Measurements from ENCODE around the gene BET1. TPM values are rescaled to one million over a fixed set of nuclear protein-coding genes. Genes with fewer than 3 reads are reported as not detected.

The BET1 gene
- 9.4 and 19.3 TPM in 2 replicates for total RNA-seq (2011; cell fraction: chromatin; rRNA removed; ENCODE audit: low replicate concordance)
- 6.7 and 6.8 TPM in 2 replicates for total RNA-seq (2011; cell fraction: nucleolus; rRNA removed)
- 15.0 and 28.5 TPM in 2 replicates for total RNA-seq (2011; cell fraction: nucleoplasm; rRNA removed)
- total RNA-seq (2014; rRNA removed) (15.8 and 25.3 TPM in 2 replicates), total RNA-seq (2014; rRNA removed; fragmentation: Illumina TruSeq; extraction: Trizol) (36.5 and 40.5 TPM in 2 replicates), total RNA-seq (2015; rRNA removed; fragmentation: Illumina TruSeq; extraction: Trizol) (27.3 and 29.8 TPM in 2 replicates), total RNA-seq (2021) (30.6 and 31.6 TPM in 2 replicates), polyA plus RNA-seq (2011; rRNA removed) (48.1 and 64.6 TPM in 2 replicates), polyA plus RNA-seq (2014; fragmentation: Illumina TruSeq; extraction: Trizol) (38.2 and 45.6 TPM in 2 replicates), polyA plus RNA-seq (2014; fragmentation: Nextera tagmentation; extraction: Ambion mirVana) (100 to 1,000 TPM; 171 to 190 TPM), polyA plus RNA-seq (2014; rRNA removed) (37.8 and 38.5 TPM in 2 replicates), polyA minus RNA-seq (2011; rRNA and poly(A)+ RNA removed) (14.0 and 17.3 TPM in 2 replicates), Bru-seq, nascent RNA (percentile 87 among the genes with signal in this experiment), BruChase-seq, experiment 1, labeled RNA remaining after a 2-hour chase (percentile 82 among the genes with signal in this experiment), BruChase-seq, experiment 2, labeled RNA remaining after a 6-hour chase (percentile 77 among the genes with signal in this experiment)
- 11.8 and 28.3 TPM in 2 replicates for polyA plus RNA-seq (2011; cell fraction: cytosol; rRNA removed)
- 16.9 and 23.9 TPM in 2 replicates for polyA plus RNA-seq (2011; cell fraction: nucleus; rRNA removed)
- 27.6 and 42.4 TPM in 2 replicates for polyA plus RNA-seq (2012)
- polyA minus RNA-seq (2011; cell fraction: cytosol; rRNA and poly(A)+ RNA removed): 7.0 and 9.6 TPM in 2 replicates
- polyA minus RNA-seq (2011; cell fraction: nucleus; rRNA and poly(A)+ RNA removed): 11.2 and 22.5 TPM in 2 replicates
- long read RNA-seq, experiment 1, transcript BET1-201 (4 exons, 1,504 nt): major isoform, 51 of 58 reads
- long read RNA-seq, experiment 1, partial matches to known transcripts: 3 of 58 reads
- long read RNA-seq, experiment 1, other reads (novel, unspliced or antisense): 4 of 58 reads
- long read RNA-seq, experiment 2, transcript BET1-201 (4 exons, 1,504 nt): major isoform, 14 of 26 reads
- long read RNA-seq, experiment 2, partial matches to known transcripts: 0 of 26 reads
- long read RNA-seq, experiment 2, other reads (novel, unspliced or antisense): 11 of 26 reads
- long read RNA-seq, experiment 3, transcript BET1-201 (4 exons, 1,504 nt): major isoform, 39 of 41 reads
- long read RNA-seq, experiment 3, partial matches to known transcripts: 0 of 41 reads
- long read RNA-seq, experiment 3, other reads (novel, unspliced or antisense): 1 of 41 reads

GRCh38 chr7:94004024-94004951, at the start of gene BET1:
Gene BET1, minus strand, starts transcription at chr7:94004355. Its CDS starts 139 bp downstream, at chr7:94004216.
- peak; percentile 97 for ATAC-seq
- BruUV-seq (replicated peaks): no TSS peak
- TF ChIP-seq, protein P1, sequence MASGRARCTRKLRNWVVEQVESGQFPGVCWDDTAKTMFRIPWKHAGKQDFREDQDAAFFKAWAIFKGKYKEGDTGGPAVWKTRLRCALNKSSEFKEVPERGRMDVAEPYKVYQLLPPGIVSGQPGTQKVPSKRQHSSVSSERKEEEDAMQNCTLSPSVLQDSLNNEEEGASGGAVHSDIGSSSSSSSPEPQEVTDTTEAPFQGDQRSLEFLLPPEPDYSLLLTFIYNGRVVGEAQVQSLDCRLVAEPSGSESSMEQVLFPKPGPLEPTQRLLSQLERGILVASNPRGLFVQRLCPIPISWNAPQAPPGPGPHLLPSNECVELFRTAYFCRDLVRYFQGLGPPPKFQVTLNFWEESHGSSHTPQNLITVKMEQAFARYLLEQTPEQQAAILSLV (tag; IDR thresholded peaks at IDR 0.05): no peak
- TF ChIP-seq, protein P2, sequence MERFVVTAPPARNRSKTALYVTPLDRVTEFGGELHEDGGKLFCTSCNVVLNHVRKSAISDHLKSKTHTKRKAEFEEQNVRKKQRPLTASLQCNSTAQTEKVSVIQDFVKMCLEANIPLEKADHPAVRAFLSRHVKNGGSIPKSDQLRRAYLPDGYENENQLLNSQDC (CRISPR knock-in tag; IDR thresholded peaks at IDR 0.05): no peak
- TF ChIP-seq HDGF (IDR thresholded peaks at IDR 0.05): no peak
- TF ChIP-seq HNRNPL (IDR thresholded peaks at IDR 0.05; ENCODE audit: low read depth, low read length): no peak
- TF ChIP-seq, protein P3, sequence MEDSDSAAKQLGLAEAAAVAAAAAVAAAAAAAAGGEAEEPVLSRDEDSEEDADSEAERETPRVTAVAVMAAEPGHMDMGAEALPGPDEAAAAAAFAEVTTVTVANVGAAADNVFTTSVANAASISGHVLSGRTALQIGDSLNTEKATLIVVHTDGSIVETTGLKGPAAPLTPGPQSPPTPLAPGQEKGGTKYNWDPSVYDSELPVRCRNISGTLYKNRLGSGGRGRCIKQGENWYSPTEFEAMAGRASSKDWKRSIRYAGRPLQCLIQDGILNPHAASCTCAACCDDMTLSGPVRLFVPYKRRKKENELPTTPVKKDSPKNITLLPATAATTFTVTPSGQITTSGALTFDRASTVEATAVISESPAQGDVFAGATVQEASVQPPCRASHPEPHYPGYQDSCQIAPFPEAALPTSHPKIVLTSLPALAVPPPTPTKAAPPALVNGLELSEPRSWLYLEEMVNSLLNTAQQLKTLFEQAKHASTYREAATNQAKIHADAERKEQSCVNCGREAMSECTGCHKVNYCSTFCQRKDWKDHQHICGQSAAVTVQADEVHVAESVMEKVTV (CRISPR knock-in tag; IDR thresholded peaks at IDR 0.05): no peak
- no peak for TF ChIP-seq STAT6 (CRISPR knock-in tag; IDR thresholded peaks at IDR 0.05)
- TF ChIP-seq, protein P4, sequence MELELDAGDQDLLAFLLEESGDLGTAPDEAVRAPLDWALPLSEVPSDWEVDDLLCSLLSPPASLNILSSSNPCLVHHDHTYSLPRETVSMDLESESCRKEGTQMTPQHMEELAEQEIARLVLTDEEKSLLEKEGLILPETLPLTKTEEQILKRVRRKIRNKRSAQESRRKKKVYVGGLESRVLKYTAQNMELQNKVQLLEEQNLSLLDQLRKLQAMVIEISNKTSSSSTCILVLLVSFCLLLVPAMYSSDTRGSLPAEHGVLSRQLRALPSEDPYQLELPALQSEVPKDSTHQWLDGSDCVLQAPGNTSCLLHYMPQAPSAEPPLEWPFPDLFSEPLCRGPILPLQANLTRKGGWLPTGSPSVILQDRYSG (tag; conservative IDR thresholded peaks at IDR 0.05; ENCODE audit: low read depth): no peak

More at GRCh38 chr7:94004024-94004951, at the start of gene BET1:
- ChIA-PET POLR2A (interaction anchor here (0.7 to 1.0 kb wide), 2 partner anchors 9 to 34 kb away, joined by 3 read pairs; no protein-coding TSS in a partner anchor), CTCF (ENCODE audit: low intra/inter-chr PET ratio) (no interaction called here)
- WGBS (ENCODE audit: insufficient coverage, low coverage, missing lambda C conversion rate): 2% methylated on average over 47 of the region's 47 CpGs
- H3K9me3 ChIP-seq (replicated peaks; ENCODE audit: control insufficient read depth, insufficient read depth, low read depth, low read length): no peaks in the 10 kb centered on the region
- no peaks in the 10 kb centered on the region for H3K9me1 ChIP-seq (ENCODE audit: control insufficient read depth, insufficient read depth, low read length)
- peak within 1 kb of the TSS; percentile 82 for H3K4me3 ChIP-seq
- H3K27ac ChIP-seq (ENCODE audit: extremely low read depth, low read depth, low read length): peak within 1 kb of the TSS; percentile 82
- H3K79me2 ChIP-seq (ENCODE audit: control insufficient read depth, insufficient read depth, low read length): peaks cover 30% of the 10 kb centered on the region
- peak within 1 kb of the TSS; percentile 98 for H2AFZ ChIP-seq (ENCODE audit: low read depth, low read length)
- intact Hi-C loops (cut with micrococcal nuclease) (no loop called here), in situ Hi-C loops (cut with MboI) (no loop called here)
- peak; percentile 92 to 98 (median 94) for DNase-seq (ENCODE audit: extremely low read depth in 1 of 4, low spot score in 3 of 4)
- peak within 1 kb of the TSS; percentile 95 to 98 for H3K9ac ChIP-seq (ENCODE audit: insufficient read depth in 1 of 2, low read depth in 2 of 2, low read length in 2 of 2)
- peak; percentile 97 for FAIRE-seq
- peak within 1 kb of the TSS; percentile 97 for H3K4me2 ChIP-seq (ENCODE audit: insufficient read depth, low read length)
- H3K4me1 ChIP-seq (replicated peaks in 1 of 2; ENCODE audit: control insufficient read depth in 2 of 2, insufficient read depth in 2 of 2, low read length in 2 of 2): peaks cover 3 to 5% of the 10 kb centered on the region in 2 experiments; a peak in 3 of 5 replicates
- H4K20me1 ChIP-seq (replicated peaks; ENCODE audit: control insufficient read depth, insufficient read depth, low read length): no peaks in the 10 kb centered on the region
- no peaks in the 10 kb centered on the region; a peak in 2 of 5 replicates for H3K27me3 ChIP-seq (ENCODE audit: control insufficient read depth in 2 of 2, insufficient read depth in 2 of 2, low read length in 2 of 2)
- H3K36me3 ChIP-seq (ENCODE audit: control insufficient read depth, insufficient read depth, low read length): no peaks in the 10 kb centered on the region
